SH-SY5Y (cell line): ENCODE results near the gene SAPCD1.

ENCODE experiments used
- GATA2 ChIP-seq: IDR thresholded peaks from 2 replicates; pipeline ENCODE4 v1.6.1; 2011; ENCODE audit warnings: mild to moderate bottlenecking, low read depth, low read length
- GATA3 ChIP-seq: IDR thresholded peaks from 2 replicates; pipeline ENCODE4 v1.6.1; 2011; ENCODE audit warnings: low read depth, mild to moderate bottlenecking, low read length, moderate library complexity

- TF ChIP-seq GATA2 (no peak), GATA3 (no peak)
These were observed 21.8 kb upstream of the SAPCD1 start for GRCh38 chr6:31740397-31741223.
